Astrocyte (in vitro differentiated cells and primary cell): ENCODE results near the gene ENO3. TPM values are rescaled to one million over a fixed set of nuclear protein-coding genes. Genes with fewer than 3 reads are reported as not detected.

Experiments used
- DNase-seq: peaks from one replicate; pipeline ENCODE4 v3.0.0-alpha.2; 2010; ENCODE audit warnings: low read depth
- FAIRE-seq: peaks from 2 replicates; lab custom pipeline; 2011; peaks lifted over from hg19 to GRCh38; lab: Jason Lieb, UNC
- H2AFZ ChIP-seq: 2 replicates; pipeline ENCODE4 v1.6.0; 2012; ENCODE audit warnings: low read depth, low read length, inconsistent platforms
- H3K27ac ChIP-seq: 2 replicates; pipeline ENCODE4 v1.5.1; 2011; ENCODE audit warnings: low read depth, low read length, inconsistent platforms
- H3K27me3 ChIP-seq: 2 replicates; pipeline ENCODE4 v1.6.0; 2011; ENCODE audit warnings: low read length, inconsistent platforms; ENCODE audit not compliant: insufficient read depth
- H3K36me3 ChIP-seq: 2 replicates; pipeline ENCODE4 v1.5.1; 2011; ENCODE audit warnings: low read length, inconsistent platforms; ENCODE audit not compliant: insufficient read depth
- H3K4me1 ChIP-seq: 2 replicates; pipeline ENCODE4 v1.5.1; 2011; ENCODE audit warnings: low read length, inconsistent platforms; ENCODE audit not compliant: insufficient read depth
- H3K4me2 ChIP-seq: 2 replicates; pipeline ENCODE4 v1.6.0; 2012; ENCODE audit warnings: low read length, inconsistent platforms
- H3K4me3 ChIP-seq: 2 replicates; pipeline ENCODE4 v1.5.1; 2011; ENCODE audit warnings: low read depth, mild to moderate bottlenecking, low read length, inconsistent platforms; ENCODE audit not compliant: insufficient read depth
- H3K79me2 ChIP-seq: 2 replicates; pipeline ENCODE4 v1.6.0; 2012; ENCODE audit warnings: mild to moderate bottlenecking, low read length, inconsistent platforms; ENCODE audit not compliant: insufficient read depth
- H3K9ac ChIP-seq: 2 replicates; pipeline ENCODE4 v1.6.0; 2012; ENCODE audit warnings: mild to moderate bottlenecking, low read length, inconsistent platforms
- H3K9me3 ChIP-seq: 2 replicates; pipeline ENCODE4 v1.5.1; 2012; ENCODE audit warnings: low read depth, mild to moderate bottlenecking, low read length, inconsistent platforms; ENCODE audit not compliant: insufficient read depth
- H4K20me1 ChIP-seq: 2 replicates; pipeline ENCODE4 v1.6.0; 2012; ENCODE audit warnings: low read length, inconsistent platforms; ENCODE audit not compliant: insufficient read depth
- H3K27ac Mint-ChIP-seq: one replicate; pipeline ENCODE4 v1.8.0; 2021; ENCODE audit warnings: mild to moderate bottlenecking, mixed read lengths; ENCODE audit not compliant: unreplicated experiment
- H3K27me3 Mint-ChIP-seq: one replicate; pipeline ENCODE4 v1.8.0; 2021; ENCODE audit warnings: low read depth, mixed read lengths; ENCODE audit not compliant: unreplicated experiment
- H3K36me3 Mint-ChIP-seq: one replicate; pipeline ENCODE4 v1.8.0; 2021; ENCODE audit warnings: low read depth, mixed read lengths; ENCODE audit not compliant: unreplicated experiment
- H3K4me1 Mint-ChIP-seq: one replicate; pipeline ENCODE4 v1.8.0; 2021; ENCODE audit warnings: low read depth, mixed read lengths; ENCODE audit not compliant: unreplicated experiment
- H3K4me3 Mint-ChIP-seq: one replicate; pipeline ENCODE4 v1.8.0; 2021; ENCODE audit warnings: mild to moderate bottlenecking, moderate library complexity, mixed read lengths; ENCODE audit not compliant: unreplicated experiment
- H3K9me3 Mint-ChIP-seq: one replicate; pipeline ENCODE4 v1.8.0; 2021; ENCODE audit warnings: mild to moderate bottlenecking, mixed read lengths; ENCODE audit not compliant: unreplicated experiment
- EZH2 ChIP-seq: IDR thresholded peaks from 2 replicates; pipeline ENCODE4 v1.6.1; 2012; ENCODE audit warnings: mild to moderate bottlenecking, low read length, inconsistent platforms; ENCODE audit not compliant: insufficient read depth
- total RNA-seq: library from RNA; stranded (reverse); gene quantifications from 2 replicates; pipeline ENCODE4 v1.2.1, GENCODE V29; 2021
- TF ChIP-seq, protein P1 (sequence below): IDR thresholded peaks from 2 replicates; pipeline ENCODE4 v1.5.1; 2011; ENCODE audit warnings: low read depth, mild to moderate bottlenecking, inconsistent platforms, low read length, moderate library complexity; ENCODE audit not compliant: insufficient read depth

The ENO3 gene
- total RNA-seq, 1 donor from 2014 or later, result 20.4 TPM

GRCh38 chr17:4986951-4987766, 36.2 kb downstream of the ENO3 start, which contains the start of gene CAMTA2:
CAMTA2 (minus strand) TSS chr17:4987675; CDS start chr17:4986222, 1,453 bp downstream.
- peak within 1 kb of the TSS; percentile 83 for H3K9ac ChIP-seq
- peaks cover 5% of the 10 kb centered on the region for H3K36me3 Mint-ChIP-seq
- H3K27me3 Mint-ChIP-seq, result no peaks in the 10 kb centered on the region
- peak within 1 kb of the TSS; percentile 49 for H3K27ac ChIP-seq
- H2AFZ ChIP-seq, result peak within 1 kb of the TSS; percentile 93
- H3K27ac Mint-ChIP-seq, result peak within 1 kb of the TSS; percentile 80
- peaks cover 3% of the 10 kb centered on the region for H3K36me3 ChIP-seq
- no peaks in the 10 kb centered on the region for H3K27me3 ChIP-seq
- peak within 1 kb of the TSS; percentile 79 for H3K4me3 ChIP-seq
- TF ChIP-seq EZH2, result no peak
- DNase-seq (peak; percentile 38), FAIRE-seq (no peak)
- no peaks in the 10 kb centered on the region for H3K9me3 Mint-ChIP-seq
- peaks cover 23% of the 10 kb centered on the region for H3K79me2 ChIP-seq
- no peaks in the 10 kb centered on the region for H3K9me3 ChIP-seq
- H3K4me1 Mint-ChIP-seq, result peaks cover 19% of the 10 kb centered on the region
- peaks cover 3% of the 10 kb centered on the region for H4K20me1 ChIP-seq
- H3K4me2 ChIP-seq, result peak within 1 kb of the TSS; percentile 98
- H3K4me1 ChIP-seq, result peaks cover 24% of the 10 kb centered on the region
- peak within 1 kb of the TSS; percentile 88 for H3K4me3 Mint-ChIP-seq

- TF ChIP-seq, protein P1, sequence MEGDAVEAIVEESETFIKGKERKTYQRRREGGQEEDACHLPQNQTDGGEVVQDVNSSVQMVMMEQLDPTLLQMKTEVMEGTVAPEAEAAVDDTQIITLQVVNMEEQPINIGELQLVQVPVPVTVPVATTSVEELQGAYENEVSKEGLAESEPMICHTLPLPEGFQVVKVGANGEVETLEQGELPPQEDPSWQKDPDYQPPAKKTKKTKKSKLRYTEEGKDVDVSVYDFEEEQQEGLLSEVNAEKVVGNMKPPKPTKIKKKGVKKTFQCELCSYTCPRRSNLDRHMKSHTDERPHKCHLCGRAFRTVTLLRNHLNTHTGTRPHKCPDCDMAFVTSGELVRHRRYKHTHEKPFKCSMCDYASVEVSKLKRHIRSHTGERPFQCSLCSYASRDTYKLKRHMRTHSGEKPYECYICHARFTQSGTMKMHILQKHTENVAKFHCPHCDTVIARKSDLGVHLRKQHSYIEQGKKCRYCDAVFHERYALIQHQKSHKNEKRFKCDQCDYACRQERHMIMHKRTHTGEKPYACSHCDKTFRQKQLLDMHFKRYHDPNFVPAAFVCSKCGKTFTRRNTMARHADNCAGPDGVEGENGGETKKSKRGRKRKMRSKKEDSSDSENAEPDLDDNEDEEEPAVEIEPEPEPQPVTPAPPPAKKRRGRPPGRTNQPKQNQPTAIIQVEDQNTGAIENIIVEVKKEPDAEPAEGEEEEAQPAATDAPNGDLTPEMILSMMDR, result no peak
- TF ChIP-seq EZH2, result no peak
- H3K4me1 Mint-ChIP-seq, result peaks cover 17% of the 10 kb centered on the region
- Histone ChIP-seq H3K4me2 (peak overlapping the region; percentile 98), H2AFZ (peak overlapping the region; percentile 93), H3K79me2 (peaks cover 23% of the 10 kb centered on the region), H3K4me3 (peak overlapping the region; percentile 79), H4K20me1 (no peaks in the 10 kb centered on the region), H3K9me3 (no peaks in the 10 kb centered on the region), H3K27me3 (no peaks in the 10 kb centered on the region), H3K4me1 (peaks cover 24% of the 10 kb centered on the region), H3K27ac (peak overlapping the region; percentile 49), H3K36me3 (no peaks in the 10 kb centered on the region), H3K9ac (peak overlapping the region; percentile 83)
- peaks cover 2% of the 10 kb centered on the region for H3K36me3 Mint-ChIP-seq
- FAIRE-seq, result no peak
- H3K27me3 Mint-ChIP-seq, result no peaks in the 10 kb centered on the region
- peak overlapping the region; percentile 88 for H3K4me3 Mint-ChIP-seq
- H3K27ac Mint-ChIP-seq, result peak overlapping the region; percentile 41
- no peaks in the 10 kb centered on the region for H3K9me3 Mint-ChIP-seq
- DNase-seq, result no peak
Observed at GRCh38 chr17:4987767-4988567, 37.0 kb downstream of the ENO3 start.

DNA sequence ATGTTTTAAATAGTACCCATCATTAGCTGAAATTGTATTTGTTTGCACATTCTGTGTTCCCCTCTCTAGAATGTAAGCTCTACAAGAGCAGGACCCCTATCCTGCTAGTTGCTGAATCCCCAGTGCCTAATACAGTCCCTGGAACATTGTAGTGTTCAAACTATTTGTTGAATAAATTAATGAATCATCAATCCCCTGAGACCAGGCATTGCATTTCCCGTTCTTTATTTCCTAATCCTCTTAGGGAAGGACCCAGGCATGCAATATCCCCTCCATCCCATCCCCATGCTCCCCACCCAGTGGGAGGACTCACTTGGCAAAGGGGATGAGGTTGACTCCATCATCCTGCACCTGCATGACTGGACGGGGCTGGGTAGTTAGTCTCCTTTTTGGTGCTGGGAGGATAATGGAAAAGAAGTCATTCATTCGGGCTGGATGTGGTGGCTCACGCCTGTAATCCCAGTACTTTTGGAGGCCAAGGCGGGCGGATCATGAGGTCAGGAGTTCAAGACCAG, 43.2 kb downstream of the ENO3 start:
- Mint-ChIP-seq H3K4me3 (no peak overlapping the region), H3K27me3 (peaks cover 2% of the 10 kb centered on the region), H3K27ac (no peak overlapping the region), H3K9me3 (peaks cover 2% of the 10 kb centered on the region), H3K36me3 (peaks cover under 1% of the 10 kb centered on the region), H3K4me1 (peaks cover 7% of the 10 kb centered on the region)
- FAIRE-seq (no peak), DNase-seq (no peak)
- Histone ChIP-seq H3K79me2 (peaks cover 13% of the 10 kb centered on the region), H3K27ac (no peak overlapping the region), H3K9me3 (no peaks in the 10 kb centered on the region), H2AFZ (no peak overlapping the region), H3K4me3 (no peak overlapping the region), H3K36me3 (no peaks in the 10 kb centered on the region), H3K27me3 (no peaks in the 10 kb centered on the region), H3K9ac (no peak overlapping the region), H3K4me2 (no peak overlapping the region), H3K4me1 (peaks cover 15% of the 10 kb centered on the region), H4K20me1 (peaks cover 9% of the 10 kb centered on the region)
- TF ChIP-seq, protein P1, result no peak
- TF ChIP-seq EZH2, result no peak
